Heart right ventricle (tissue), 16 donors: ENCODE results near the gene PARP6. TPM values are rescaled to one million over a fixed set of nuclear protein-coding genes. Genes with fewer than 3 reads are reported as not detected.

ENCODE experiments used
- ATAC-seq, 8 donors: fragments of 200-7000 bp; cut with Tn5 transposase; one replicate each; pipeline ENCODE4 v1.9.1; 2020; ENCODE audit warnings: mild to moderate bottlenecking in 8 of 8, moderate library complexity in 8 of 8, moderate number of reproducible peaks in 1 of 8
- DNase-seq, 2 donors: peaks; one replicate each; pipeline ENCODE4 v3.0.0-alpha.2; 2020
- H3K27ac ChIP-seq, 10 donors: fragments of 200-600 bp; sonication (generic) in 2 of 10; one replicate each; pipeline versions ENCODE4 v1.5.0 to v1.8.0; 2020 to 2022; ENCODE audit warnings: mild to moderate bottlenecking in 3 of 10
- H3K27me3 ChIP-seq, 7 donors: fragments of 200-600 bp; one replicate each; pipeline ENCODE4 v1.8.0; 2021 to 2022; ENCODE audit warnings: mild to moderate bottlenecking in 2 of 7
- H3K36me3 ChIP-seq, 9 donors: fragments of 200-600 bp; sonication (generic) in 1 of 9; one replicate each; pipeline versions ENCODE4 v1.5.0 to v1.8.0; 2020 to 2022; ENCODE audit warnings: mild to moderate bottlenecking in 2 of 9
- H3K4me1 ChIP-seq, 9 donors: fragments of 200-600 bp; sonication (generic) in 1 of 9; one replicate each; pipeline versions ENCODE4 v1.5.0 to v1.8.0; 2020 to 2022; ENCODE audit warnings: mild to moderate bottlenecking in 4 of 9
- H3K4me3 ChIP-seq, 10 donors: fragments of 200-600 bp; sonication (generic) in 2 of 10; one replicate each; pipeline versions ENCODE4 v1.5.0 to v1.8.0; 2020 to 2022; ENCODE audit warnings: mild to moderate bottlenecking in 7 of 10, moderate library complexity in 2 of 10
- H3K9me3 ChIP-seq, 11 donors: fragments of 200-600 bp in 10 of 11; sonication (generic) in 2 of 11; one replicate each; pipeline versions ENCODE4 v1.5.0 to v1.8.0; 2013 to 2022; ENCODE audit warnings: mild to moderate bottlenecking in 2 of 11, control low read depth in 1 of 11, moderate library complexity in 1 of 11
- WGBS, 2 donors: extraction: QIAGEN DNeasy Blood & Tissue Kit; methylation state at CpG; one replicate each; pipeline ENCODE4 v1.1.7; 2013; ENCODE audit warnings: inconsistent platforms in 1 of 2; 5-methylcytosine and 5-hydroxymethylcytosine counted together
- intact Hi-C, 10 donors: fragments of 100-400 bp; cut with DNase I; formaldehyde crosslinking; loops; one replicate each; pipeline versions ENCODE4 v1.11.1 to v1.14.2; 2022
- polyA plus RNA-seq, 2 donors: library from polyadenylated mRNA; stranded (reverse); fragments of 200-250 nt; gene quantifications; one replicate each; pipeline ENCODE4 v1.2.3, GENCODE V29; 2013
- total RNA-seq, 10 donors: library from RNA; stranded (reverse); fragmentation: NEBNext Ultra II Directional in 3 of 10; extraction: Animal tissue kit (Norgen Biotek cat#: 25700) in 3 of 10; gene quantifications; one replicate each; pipeline versions ENCODE4 v1.2.1 to v1.2.4, GENCODE V29; 2021 to 2023
- TF ChIP-seq, protein P1 (sequence below), 9 donors: fragments of 200-600 bp; sonication (generic) in 2 of 9; IDR thresholded peaks; one replicate each; pipeline versions ENCODE4 v1.5.0 to v1.8.0; 2021 to 2022; ENCODE audit warnings: antibody characterized with exemption in 9 of 9, mild to moderate bottlenecking in 5 of 9, moderate library complexity in 1 of 9
- donor health status: Arrhythmogenic right ventricular cardiomyopathy.
- donor health status: ischemic (EF 13 %, LVEDD 7.1; RV severe dilation, severe dysfunction).
- donor health status: healthy with polysubstance abuse.
- donor health status: DM: no; HTN: yes; CAD: no.
- donor health status: DM: no; HTN: no; CAD: no.
- donor health status: ischemic (EF 25% LVEDD 6.9; RV normal size, moderate dysfunction).
- donor health status: ischemic (EF 25% LVEDD 5.7; RV mildly dilated, moderate dysfunction).
- donor health status: healthy.
- donor health status: DM: yes; HTN: yes; CAD: no.
- donor health status: Ischemic cardiomyopathy.
- donor health status: ischemic (EF 35%, LVEDD 5.7; RV mildly dilated, moderate dysfunction).
- donor health status: nonischemic (EF 11% LVEDD 7.7; RV severe dilation, severe dysfunction).
- donor health status: DM: yes; HTN: yes; CAD: no.
- donor health status: PGD.
- donor health status: ischemic (EF 29% LVEDD 5.4; RV normal size, mild dysfunction).
- donor health status: nonischemic (EF 23%, LVEDD 6.1; RV moderate dilation, normal function).

The PARP6 gene
- total and polyA plus RNA-seq, 12 donors: 28.2 to 113 (median 37.6) TPM

- H3K27ac ChIP-seq: no peak overlapping the region
- H3K4me1 ChIP-seq: no peaks in the 10 kb centered on the region
- H3K36me3 ChIP-seq: peaks cover 0 to 3% (median 0%) of the 10 kb centered on the region in 9 donors
- H3K9me3 ChIP-seq: no peaks in the 10 kb centered on the region
- DNase-seq: no peak
- TF ChIP-seq, protein P1, sequence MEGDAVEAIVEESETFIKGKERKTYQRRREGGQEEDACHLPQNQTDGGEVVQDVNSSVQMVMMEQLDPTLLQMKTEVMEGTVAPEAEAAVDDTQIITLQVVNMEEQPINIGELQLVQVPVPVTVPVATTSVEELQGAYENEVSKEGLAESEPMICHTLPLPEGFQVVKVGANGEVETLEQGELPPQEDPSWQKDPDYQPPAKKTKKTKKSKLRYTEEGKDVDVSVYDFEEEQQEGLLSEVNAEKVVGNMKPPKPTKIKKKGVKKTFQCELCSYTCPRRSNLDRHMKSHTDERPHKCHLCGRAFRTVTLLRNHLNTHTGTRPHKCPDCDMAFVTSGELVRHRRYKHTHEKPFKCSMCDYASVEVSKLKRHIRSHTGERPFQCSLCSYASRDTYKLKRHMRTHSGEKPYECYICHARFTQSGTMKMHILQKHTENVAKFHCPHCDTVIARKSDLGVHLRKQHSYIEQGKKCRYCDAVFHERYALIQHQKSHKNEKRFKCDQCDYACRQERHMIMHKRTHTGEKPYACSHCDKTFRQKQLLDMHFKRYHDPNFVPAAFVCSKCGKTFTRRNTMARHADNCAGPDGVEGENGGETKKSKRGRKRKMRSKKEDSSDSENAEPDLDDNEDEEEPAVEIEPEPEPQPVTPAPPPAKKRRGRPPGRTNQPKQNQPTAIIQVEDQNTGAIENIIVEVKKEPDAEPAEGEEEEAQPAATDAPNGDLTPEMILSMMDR (IDR thresholded peaks at IDR 0.05): no peak
- 54 to 63% methylated on average over 3 of the region's 3 CpGs for WGBS, 2 donors
- no peak overlapping the region for H3K4me3 ChIP-seq
- H3K27me3 ChIP-seq: no peaks in the 10 kb centered on the region
- intact Hi-C loops: loop anchor here in 1 of 10 donors (10.0 kb wide), 1 partner anchor 91 kb away; the partner anchor contains the start of gene GRAMD2A
- ATAC-seq: no peak
Measured at GRCh38 chr15:72285402-72285801, 13.0 kb upstream of the PARP6 start.

GRCh38 chr15:72284781-72285180, 12.4 kb upstream of the PARP6 start:
- intact Hi-C loops: loop anchor here in 1 of 10 donors (10.0 kb wide), 1 partner anchor 90 kb away; the partner anchor contains the start of gene GRAMD2A
- TF ChIP-seq, protein P1 (IDR thresholded peaks at IDR 0.05): no peak
- Histone ChIP-seq H3K4me1 (no peaks in the 10 kb centered on the region), H3K4me3 (no peak overlapping the region), H3K9me3 (no peaks in the 10 kb centered on the region), H3K27me3 (no peaks in the 10 kb centered on the region), H3K27ac (no peak overlapping the region), H3K36me3 (peaks cover 0 to 3% (median 0%) of the 10 kb centered on the region in 9 donors)
- ATAC-seq (no peak), DNase-seq (no peak)
- 96% methylated on average over 1 of the region's 1 CpG for WGBS, 2 donors

DNA sequence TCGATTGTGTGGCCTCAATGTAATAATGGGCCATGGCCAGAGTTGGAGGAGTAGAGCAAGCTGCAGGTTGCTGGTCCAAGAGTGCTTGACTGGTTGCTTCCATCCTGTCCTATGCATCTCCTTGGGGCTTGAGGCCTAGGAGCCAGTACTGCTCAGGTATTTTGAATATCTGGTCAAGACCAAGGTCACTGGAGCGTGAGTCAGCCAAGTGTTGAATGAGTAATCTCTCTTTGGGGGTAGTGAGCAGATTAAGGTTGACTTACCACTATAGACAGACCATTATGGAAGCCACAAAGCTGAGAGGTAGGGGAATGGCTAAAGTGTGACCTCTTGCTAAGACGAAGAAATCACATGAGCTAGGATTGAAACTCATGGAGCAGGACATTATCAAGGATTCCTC, 9.4 kb upstream of the PARP6 start:
- Histone ChIP-seq H3K27ac (no peak overlapping the region), H3K36me3 (peaks cover 0 to 3% (median 0%) of the 10 kb centered on the region in 9 donors), H3K27me3 (no peaks in the 10 kb centered on the region), H3K4me3 (no peak overlapping the region), H3K4me1 (no peaks in the 10 kb centered on the region), H3K9me3 (no peaks in the 10 kb centered on the region)
- ATAC-seq: no peak
- TF ChIP-seq, protein P1 (IDR thresholded peaks at IDR 0.05): no peak
- intact Hi-C loops: loop anchor here in 1 of 10 donors (10.0 kb wide), 1 partner anchor 87 kb away; the partner anchor contains the start of gene GRAMD2A
- no peak for DNase-seq
- WGBS, 2 donors: 87 to 91% methylated on average over 3 of the region's 3 CpGs

DNA sequence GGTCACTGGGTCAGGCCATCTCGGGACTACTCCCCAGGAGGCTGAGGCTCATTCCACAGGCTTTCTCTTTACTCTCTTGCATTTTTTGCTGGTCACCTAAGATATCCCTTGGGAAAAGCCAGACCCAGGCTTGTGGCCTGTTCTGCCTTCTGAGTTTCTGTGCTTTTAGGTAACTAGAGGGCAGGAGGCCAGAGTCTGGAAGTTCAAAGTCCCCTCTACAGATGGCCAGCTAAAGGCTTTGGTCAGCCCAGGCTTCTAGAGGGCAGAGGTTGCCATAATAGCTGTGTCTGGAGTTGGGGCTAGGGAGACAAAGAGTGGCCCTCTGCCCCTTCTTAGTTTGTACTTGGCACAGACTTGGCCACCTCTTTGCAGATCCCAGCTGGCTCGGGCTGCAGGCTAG, 8.4 kb upstream of the PARP6 start:
- 61 to 62% methylated on average over 2 of the region's 2 CpGs for WGBS, 2 donors

More for the DNA sequence above, 8.4 kb upstream of the PARP6 start:
- H3K4me1 ChIP-seq: no peaks in the 10 kb centered on the region
- peaks cover 0 to 3% (median 0%) of the 10 kb centered on the region in 9 donors for H3K36me3 ChIP-seq
- DNase-seq: no peak
- H3K4me3 ChIP-seq: no peak overlapping the region
- ATAC-seq: no peak
- no peaks in the 10 kb centered on the region for H3K27me3 ChIP-seq
- no peak overlapping the region for H3K27ac ChIP-seq
- TF ChIP-seq, protein P1 (IDR thresholded peaks at IDR 0.05): no peak
- intact Hi-C loops: loop anchor here in 1 of 10 donors (10.0 kb wide), 1 partner anchor 86 kb away; the partner anchor contains the start of gene GRAMD2A
- no peaks in the 10 kb centered on the region for H3K9me3 ChIP-seq
